OCI-LY1 (cell line): ENCODE measurements around the gene SPCS2.

ENCODE experiments used
- CTCF ChIP-seq: fragments of 200-600 bp; sonication (generic), shearing (Covaris generic); IDR thresholded peaks from 2 replicates; pipeline ENCODE4 v1.5.1; 2017; ENCODE audit warnings: mild to moderate bottlenecking, antibody characterized with exemption, low read length, moderate library complexity, mixed read lengths
- EZH2 ChIP-seq: fragments of 200-600 bp; sonication (generic), shearing (Covaris generic); IDR thresholded peaks from 2 replicates; pipeline ENCODE4 v1.8.0; 2017; ENCODE audit warnings: borderline replicate concordance, mixed run types, mild to moderate bottlenecking, antibody characterized with exemption, low read length, moderate library complexity, mixed read lengths

- TF ChIP-seq CTCF (no peak), EZH2 (no peak)
Measured at GRCh38 chr11:74933765-74934164, 15.3 kb upstream of the SPCS2 start.
